Hepatocyte (in vitro differentiated cells): Measurements from ENCODE around the gene NT5C1B.

Source experiments
- CTCF ChIP-seq: fragments of 200-600 bp; sonication (generic); IDR thresholded peaks from 2 replicates; pipeline ENCODE4 v1.5.1; 2016; ENCODE audit warnings: antibody characterized with exemption, mild to moderate bottlenecking; ENCODE audit not compliant: poor library complexity
- EZH2 ChIP-seq: fragments of 200-600 bp; sonication (generic); IDR thresholded peaks from 2 replicates; pipeline ENCODE4 v1.6.1; 2016; ENCODE audit warnings: antibody characterized with exemption, mild to moderate bottlenecking, borderline replicate concordance

DNA sequence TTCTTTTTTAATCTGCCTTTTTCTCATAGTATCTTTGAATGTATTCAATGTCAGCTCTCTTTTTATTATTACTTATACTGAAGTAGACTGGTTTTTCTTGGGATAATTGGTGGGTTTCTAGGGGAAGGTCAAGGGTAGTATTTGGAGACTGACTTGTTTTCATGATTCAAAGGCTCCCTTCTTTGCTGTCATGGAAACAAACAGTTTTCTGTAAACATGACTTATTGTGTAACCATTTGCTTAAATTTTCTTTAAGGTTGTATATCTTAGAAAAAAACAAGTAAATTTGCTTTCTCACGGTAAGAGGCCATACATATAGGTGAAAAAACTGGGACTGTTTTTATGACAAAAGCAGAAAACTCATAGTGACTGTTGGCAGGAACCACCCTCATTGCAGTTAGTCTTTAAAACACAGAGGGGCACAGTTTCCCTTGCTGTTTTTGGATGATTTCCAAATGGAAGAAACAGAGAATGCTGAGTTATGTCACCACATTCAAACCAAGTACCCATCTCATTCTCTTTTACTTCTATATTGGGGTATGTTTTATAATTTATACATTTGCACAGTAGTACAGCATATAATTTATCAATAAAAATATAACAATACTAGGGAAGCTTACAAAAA, 23.1 kb downstream of the NT5C1B start:
- no peak for TF ChIP-seq CTCF
- TF ChIP-seq EZH2 = no peak
